DMS 273 (cell line): ENCODE results near the gene AKAP8L.
"Not testable (repeated sequence)": the region's sequence is repeated elsewhere in the genome, so short reads cannot be mapped to it uniquely, and the experiment has no call there.

Experiments used
- DNase-seq: peaks from one replicate; lab custom pipeline; 2025; ENCODE audit not compliant: unreplicated experiment; lab: John Stamatoyannopoulos, UW

AKAP8L gene

DNA sequence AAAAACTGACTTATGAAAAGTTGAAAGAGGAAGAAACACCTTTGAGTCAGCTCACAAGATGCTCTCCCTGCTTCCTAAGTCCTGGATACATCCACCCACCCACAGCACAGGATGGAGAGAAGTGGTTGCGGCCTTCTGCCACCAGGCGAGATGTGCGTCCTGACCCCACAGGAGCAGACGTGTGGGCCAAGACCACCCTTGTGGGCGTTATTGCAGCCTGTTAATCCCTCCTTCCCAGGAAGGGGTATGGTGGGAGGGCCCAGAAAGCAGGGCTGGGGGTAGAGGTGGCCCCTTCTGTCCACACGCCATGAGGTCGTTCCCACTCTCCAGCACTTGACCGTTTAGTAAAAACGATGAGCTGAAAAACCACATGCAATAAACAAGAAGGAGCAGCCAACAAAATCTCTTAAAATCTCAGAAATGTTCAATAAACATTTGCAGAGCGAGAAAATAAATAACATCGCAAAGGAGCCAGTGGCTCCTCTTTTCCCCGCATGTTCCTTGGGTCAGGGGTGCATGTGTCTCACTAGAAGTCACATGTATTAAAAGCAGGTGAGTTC, 2.4 kb upstream of the AKAP8L start:
- no peak for DNase-seq

DNA sequence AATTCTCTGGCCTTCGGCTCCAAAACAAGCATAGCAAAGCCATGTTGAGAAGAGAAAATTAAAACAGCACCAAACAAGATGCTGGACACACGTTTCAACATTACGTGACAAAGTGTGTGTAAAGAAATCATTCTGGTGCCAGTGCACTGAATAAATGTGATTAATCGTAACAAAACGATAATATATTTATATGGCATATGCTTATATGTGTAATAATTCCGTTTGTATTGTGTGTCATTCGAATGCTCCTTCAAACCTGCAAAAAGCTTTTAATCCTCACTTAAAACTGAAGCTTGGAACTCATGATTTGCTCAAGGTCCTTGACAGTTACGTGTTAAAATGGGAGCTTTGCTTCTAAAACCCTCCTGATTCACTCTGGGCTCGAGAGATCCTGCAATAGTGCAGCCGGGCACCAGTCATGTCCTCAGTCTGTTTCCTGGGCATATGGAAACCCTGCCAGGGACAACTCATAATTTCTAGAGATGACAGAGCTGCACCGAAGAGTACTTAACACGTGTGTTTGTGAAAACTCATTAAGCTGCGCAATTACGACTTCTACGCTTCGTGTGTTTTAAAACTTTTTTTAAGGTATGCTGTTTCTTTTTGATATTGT, 731 bp upstream of the AKAP8L start:
- peak; percentile 57 for DNase-seq

DNA sequence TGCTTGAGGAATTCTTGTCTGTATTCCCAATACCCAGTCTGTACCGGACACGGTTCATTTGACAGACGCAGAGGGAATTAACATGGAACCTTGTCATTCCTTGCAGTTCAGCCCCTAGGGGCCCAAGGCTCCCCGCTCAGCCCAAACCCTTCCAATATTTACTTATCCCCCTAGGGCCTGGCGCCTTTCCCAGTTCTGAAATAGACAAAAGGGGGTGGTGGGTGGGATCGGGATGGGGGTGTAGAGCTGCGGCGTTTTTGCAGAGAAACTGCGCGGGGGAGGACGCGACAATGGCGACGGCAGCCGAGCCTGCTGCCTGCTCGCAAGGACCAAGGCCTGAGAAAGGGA, 583 bp downstream of the AKAP8L start:
- DNase-seq = peak; percentile 63

DNA sequence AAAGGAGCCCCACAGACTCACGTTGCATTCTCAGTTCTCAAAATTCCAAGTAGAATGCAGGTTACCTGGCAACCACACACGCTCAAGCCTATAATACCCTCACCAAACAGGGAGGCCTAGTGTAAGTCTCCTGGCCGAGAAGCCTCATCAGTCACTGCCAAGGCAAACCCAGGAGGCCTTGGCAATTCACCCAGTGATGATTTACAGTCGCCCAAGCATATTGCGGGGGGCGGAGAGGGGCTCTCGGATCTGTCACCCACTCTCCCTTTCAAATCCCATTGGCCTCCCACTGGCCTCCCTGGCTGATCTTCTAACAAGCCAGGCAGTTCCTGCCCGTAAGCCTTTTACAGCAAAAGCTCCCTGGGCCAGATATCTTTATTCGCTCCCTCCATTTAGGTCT, 1.1 kb downstream of the AKAP8L start:
- peak; percentile 31 for DNase-seq

DNA sequence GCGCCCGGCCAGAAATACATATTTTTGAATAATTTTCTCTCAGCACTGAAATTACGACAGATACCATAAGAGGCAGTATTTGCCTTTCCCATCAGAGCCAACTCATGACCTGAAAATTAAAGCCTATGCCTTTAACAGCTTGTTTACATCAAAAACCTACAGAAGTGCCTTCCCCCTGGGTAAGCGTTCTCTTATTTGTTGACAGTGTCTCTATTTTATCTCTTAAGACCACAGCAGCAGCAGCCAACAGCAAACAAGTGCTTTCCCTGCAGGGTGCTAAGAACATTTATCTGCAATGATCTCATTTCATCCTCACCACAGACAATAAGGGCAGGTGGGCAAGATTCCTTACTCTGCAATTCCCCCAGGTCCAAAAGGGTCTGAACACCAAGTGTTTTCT, 6.0 kb downstream of the AKAP8L start:
- DNase-seq = no peak

DNA sequence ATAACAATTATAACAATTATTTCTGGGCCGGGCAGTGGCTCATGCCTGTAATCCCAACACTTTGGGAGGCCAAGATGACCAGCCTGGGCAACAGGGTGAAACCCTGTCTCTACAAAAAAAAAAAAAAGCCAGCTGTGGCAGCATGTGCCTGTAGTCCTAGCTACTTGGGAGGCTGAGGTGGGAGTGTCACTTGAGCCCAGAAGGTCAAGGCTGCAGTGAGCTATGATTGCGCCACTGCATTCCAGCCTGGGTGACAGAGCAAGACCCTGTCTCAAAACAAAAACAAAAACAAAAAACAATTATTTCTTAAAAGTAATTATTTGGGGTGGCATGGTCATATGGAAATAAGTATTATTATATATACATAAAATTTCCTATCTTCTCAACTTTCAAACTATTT, 7.4 kb downstream of the AKAP8L start:
- not testable (repeated sequence) for DNase-seq

DNA sequence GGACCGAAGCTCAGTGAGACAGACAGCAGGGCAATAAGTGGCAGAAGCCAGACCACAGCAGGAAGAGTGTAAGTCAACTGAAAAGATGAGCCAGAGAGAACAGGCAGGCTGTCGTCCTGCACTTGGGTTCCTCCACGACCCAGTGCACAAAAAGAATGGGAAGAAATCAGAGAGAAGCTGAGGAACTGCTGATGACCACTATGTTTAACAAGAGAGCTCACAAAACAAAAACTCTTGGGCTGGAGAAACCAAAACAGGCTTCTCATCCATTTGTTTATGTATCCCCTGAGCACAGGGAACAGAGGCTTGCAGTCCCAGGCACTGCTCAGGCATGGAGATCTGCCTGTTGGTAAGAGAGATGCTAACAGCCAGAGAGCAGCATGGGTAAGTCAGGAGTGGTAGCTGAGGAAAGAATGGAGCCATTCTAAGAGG, 14.0 kb downstream of the AKAP8L start:
- DNase-seq = no peak

DNA sequence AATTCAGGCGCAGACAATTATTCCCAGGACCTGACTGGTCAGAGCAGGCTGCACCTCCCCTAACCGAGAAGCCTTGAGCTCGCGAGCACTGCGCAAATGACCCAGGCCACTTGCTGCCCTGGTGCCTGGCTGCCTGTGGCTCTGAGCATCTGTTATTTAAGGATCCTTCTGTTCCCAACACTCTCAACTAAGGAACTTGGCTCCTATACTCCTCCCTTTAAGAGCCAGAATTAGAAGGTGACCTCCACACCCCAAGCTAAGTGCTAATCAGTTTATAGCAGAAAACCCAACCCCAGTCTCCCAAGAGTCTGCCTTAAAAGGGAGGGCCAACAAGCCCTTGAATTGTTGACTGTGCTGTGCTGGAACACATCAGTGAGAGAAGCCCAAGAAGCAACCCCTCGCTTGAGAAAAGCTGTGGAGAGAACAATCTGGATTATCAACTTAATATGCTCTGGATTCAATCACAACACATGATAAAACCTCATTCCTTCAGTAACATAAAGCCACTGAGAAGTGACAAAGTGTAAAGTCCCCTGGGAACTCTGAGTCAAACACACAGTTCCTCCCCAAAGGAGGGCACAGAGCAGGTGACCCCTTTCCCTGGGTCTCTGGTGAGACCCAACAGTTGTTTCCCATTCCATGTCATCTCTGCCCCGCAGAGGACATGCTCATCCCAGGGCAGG, 14.6 kb downstream of the AKAP8L start:
- DNase-seq = no peak

DNA sequence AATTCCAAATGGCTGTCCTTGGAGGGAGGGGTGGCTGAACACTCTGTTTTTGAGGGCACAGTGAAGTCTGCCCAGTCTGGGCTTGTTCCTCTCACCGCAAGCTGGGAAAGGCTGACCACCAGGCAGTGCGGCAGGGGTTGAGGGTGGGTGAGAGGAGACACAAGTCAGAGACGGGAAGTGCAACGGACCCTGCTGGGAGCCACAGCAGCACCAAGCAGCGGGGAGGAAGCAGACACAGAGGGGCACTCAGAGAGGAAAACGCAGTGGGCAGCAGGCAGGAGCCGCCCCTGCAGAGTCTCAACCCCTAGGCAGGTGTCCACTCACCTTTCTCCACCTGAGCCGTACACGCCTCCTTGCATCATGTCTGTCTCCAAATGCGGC, 15.6 kb downstream of the AKAP8L start:
- no peak for DNase-seq

DNA sequence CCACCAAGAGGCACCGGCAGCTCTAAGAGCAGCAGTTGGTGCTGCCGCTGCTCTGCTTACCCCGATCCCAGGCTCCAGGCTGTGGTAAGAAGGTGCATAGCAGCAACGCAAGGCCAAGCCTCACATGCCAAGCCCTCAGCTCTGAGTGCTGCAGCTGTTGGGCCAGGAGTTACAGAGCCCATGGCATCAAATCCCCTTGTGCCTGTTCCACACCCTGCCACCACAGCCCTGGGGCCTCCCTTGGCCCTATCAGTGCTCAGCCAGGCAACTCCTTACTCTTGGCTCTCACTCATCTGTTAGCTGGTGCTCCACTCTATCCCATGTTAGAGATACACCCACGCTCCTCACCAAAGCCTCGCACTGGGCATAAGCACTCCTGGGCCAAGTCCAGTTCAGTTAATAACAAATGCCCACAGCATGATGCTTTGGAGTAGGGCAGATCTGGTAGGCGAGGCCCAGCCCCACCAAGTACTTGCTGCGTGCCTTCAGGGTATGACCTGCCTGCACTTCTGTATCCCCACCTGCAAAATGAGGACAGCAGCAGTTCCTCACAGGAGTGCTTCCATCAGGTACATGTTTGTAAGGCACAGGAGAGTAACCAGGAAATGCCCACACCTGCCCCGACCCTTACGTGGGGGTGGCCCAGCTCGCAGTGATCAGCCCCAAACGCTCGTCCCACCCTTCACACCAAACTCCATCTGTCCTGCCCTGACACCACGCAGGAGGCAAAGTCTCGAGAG, 16.2 kb downstream of the AKAP8L start:
- no peak for DNase-seq

DNA sequence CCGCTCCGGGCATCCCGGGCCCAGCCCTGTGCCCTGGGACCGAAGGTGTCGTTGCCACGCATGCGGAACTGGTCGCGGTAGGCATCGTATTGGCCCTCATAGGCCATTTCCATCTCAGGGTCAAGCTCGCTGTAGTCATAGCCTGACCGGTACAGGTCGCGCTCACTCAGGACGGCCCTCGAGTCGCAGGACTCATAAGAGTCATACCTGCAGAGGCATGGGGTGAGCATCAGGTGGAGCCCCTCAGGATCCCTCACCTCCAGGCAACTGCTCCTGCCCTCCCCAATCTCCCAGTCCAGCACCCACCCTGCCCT, 17.4 kb downstream of the AKAP8L start:
- DNase-seq = no peak

DNA sequence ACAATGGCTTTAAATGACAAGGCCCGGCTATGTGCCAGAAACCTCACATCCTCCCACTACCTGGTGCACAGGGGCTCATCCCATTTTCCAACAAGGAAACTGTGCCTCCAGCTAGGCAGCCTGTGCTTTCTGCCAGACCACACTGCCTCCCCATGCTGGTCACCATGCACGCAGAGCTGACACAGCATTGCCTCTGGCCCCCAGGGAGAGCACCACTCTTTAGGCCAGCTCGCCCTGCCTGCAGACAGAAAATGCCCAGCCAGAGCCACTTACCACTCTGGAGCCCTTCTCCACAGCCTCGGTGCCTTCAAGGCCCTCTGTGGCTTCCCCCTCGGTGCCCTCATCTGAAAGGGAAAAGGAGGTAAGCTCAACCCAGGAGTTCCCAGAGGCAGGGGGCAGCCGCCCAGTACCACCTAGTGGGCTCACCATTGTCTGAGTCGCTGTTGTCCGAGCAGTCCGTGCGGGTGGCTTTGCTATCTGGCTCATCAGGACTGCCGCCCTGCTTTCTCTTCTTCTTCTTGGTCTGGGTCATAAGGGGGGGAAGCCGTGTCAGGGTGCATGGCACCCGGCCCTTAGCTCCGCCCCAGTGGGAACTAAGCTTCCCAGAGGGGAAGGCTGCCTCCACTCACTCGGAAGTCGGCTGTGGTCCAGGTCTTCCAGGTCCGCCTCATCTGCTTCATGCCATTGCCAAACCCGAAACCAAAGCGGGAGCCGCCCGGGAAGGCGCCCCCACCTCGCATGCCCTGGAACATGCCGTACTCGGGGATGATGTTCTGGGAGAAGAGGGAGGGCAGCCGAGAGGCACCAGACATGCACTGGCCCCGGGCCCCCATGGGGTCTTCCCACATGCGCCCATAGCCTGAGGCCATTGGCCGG, 18.0 kb downstream of the AKAP8L start:
- no peak for DNase-seq

DNA sequence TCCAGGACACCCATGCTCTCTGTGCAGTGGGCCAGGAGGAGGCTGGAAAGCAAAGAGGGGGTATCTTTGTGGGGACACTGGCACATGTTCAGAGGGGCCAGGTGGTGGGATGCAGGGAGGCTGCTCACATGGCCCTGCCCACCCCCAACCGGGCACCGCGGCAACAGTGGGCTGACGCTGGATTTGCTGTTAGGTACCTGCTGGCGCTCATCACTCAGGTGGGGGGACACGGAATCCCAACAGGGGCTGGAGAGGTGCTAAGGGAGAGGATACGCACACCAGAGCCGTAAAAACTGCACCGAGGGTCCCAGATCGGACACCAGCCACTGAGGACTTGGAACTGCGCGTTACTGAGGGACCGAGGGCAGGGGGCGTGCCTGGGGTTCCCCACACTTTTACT, 19.2 kb downstream of the AKAP8L start:
- DNase-seq = no peak

DNA sequence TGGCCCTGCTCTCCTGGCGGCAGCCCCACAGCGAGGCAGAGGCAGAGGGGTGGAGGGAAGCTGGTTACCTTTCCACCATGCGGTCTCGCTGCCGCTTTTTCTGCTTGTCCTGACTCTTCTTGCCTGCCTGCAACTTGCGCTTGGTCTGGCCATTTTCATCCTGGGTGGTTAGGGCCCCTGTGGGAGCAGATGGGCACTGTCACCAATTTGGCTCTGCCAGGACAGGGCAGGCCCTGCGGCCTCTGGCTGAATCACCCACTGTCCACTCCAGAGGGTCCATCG, 19.6 kb downstream of the AKAP8L start:
- no peak for DNase-seq

DNA sequence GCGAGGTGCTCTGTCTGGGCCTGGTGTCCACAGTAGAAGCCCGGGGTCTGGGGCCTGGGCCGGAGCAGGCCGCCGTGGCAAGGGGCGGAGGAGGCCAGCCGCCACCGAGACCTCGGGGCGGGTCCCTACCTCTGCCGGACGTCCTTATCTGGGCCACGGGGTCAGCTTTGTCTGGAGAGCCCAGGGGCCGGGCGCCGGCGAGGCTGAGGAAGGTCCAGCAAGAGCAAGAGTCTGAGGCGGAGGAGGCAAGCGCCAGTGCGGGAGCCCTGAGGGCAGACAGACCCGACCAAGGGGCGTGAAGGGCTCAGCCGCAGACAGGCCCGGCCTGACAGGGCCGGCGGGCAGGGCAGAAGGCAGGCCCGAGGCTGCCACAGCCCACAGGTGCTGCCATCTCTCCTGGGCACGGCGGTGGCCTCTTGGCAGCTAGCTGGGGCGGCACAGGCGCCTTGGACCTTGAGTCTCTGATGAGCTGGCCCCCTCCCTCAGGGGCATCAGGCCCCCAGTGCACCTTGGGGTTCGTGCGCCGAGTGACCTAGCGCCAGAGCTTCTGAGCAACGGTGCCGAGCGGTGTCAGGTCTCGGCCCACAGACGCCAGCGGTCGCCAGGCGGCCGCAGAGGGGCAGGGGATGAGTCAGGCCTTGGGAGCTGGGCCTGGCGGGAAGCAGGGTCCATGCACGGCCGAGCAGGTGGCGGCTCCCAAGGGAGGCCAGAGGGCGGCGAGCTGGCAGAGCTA, 20.1 kb downstream of the AKAP8L start:
- DNase-seq = no peak

DNA sequence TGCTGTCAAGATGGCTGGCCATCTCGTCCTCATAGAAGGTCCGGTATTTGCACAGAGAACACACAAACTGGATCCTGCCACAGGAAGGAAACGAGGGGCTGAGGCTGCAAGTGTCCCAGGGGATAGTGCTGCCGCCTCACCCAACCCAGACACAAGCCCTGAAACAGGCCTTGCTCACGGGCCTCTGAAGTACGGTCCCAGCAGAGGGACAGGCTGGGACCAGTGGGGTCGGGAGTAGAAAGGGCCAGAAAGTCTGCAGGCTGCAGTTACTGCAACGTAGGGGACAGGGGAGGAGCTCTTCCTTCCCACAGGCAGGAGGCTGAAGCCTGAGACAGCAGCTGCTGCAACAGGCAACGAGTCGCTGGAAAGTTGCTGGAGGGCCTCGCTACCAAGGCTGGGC, 21.0 kb downstream of the AKAP8L start:
- DNase-seq = no peak

DNA sequence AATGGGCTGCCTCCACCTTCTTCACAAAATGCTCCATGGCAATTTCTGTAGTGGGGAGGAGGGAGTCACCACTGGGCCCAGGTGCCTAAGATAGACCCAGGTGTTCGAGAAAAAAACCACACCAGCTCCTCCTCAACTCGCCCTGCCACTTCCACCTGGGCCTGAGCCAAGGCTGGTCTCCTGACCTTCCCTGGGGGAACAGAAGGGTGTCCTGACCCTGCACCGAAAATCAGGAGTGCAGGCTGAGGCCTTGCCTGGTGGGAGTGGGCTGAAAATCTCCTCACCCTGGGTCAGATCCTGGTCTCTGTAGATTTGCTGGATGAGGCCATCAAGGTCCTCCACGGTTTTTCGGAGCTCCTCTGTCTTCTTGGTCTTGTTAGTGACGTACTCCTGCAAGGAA, 21.6 kb downstream of the AKAP8L start:
- no peak for DNase-seq

DNA sequence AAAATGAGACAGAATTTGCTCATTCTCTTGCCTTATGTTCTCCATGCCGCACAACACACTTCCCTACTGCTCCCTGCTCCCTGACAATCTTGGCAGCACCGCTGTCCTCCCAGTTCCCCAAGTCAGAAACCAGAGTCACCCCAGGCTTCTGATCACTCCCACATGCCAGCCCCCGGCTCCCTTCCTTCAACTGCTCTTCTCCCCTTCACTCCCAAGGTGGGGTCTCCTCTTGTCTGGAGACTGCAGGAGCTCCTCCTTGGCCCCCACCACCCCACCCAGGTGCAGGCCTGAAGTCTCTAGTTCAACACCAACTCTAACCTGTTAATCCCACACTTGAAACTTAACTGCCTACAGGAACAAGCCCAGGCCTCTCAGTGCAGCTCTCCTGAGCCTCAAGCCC, 22.4 kb downstream of the AKAP8L start:
- DNase-seq = no peak

DNA sequence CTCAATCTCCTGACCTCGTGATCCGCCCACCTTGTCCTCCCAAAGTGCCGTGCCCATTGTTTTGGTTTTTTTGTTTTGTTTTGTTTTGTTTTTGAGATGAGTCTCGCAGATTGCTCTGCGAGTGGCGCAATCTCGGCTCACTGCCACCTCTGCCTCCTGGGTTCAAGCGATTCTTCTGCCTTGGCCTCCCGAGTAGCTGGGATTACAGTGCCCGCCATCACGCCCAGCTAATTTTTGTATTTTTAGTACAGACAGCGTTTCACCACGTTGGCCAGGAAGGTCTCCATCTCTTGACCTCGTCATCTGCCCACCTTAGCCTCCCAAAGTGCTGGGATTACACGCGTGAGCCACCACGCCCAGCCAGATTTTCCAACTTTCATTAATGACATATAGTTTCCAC, 23.5 kb downstream of the AKAP8L start:
- not testable (repeated sequence) for DNase-seq

DNA sequence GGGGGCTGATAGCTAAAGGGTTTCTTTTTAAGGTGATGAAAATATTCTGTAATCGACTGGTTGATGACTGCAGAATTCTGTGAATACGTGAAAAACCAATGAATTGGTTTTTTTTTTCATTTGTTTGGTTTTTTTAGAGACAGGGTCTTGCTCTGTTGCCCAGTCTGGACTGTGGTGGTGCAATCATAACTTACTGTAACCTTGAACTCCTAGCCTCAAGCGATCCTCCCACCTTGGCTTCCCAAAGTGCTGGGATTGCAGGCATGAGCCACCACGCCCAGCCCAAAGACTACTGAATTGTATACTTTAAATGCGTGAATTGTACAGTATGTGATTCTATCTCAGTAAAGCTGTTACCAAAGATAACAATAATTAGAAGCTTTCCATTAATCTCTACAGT, 24.4 kb downstream of the AKAP8L start:
- no peak for DNase-seq

DNA sequence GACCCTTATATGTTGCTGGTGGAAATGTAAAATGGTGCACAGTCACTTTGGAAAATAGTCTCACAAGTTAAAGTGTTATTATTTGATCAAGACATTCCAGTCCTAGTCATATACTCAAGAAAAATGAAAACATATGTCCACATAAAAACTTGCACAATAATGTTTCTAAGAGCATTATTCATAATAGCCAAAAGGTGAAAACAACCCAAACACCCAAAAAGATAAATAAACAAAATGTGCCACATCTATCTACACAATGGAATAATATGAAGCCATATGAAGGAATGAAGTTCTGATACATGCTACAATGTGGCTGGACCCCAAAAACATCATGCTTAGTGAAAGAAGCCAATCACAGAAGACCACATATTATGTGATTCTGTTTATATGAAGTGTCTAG, 24.8 kb downstream of the AKAP8L start:
- no peak for DNase-seq
